ENCODE results near the gene ELK1.

- TF ChIP-seq CTCF (conservative IDR thresholded peaks at IDR 0.05; ENCODE audit: low read depth, low read length), result no peak
- no peak for TF ChIP-seq POLR2A (IDR thresholded peaks at IDR 0.05; ENCODE audit: low read depth, low read length)
- no peak for TF ChIP-seq RFX5 (IDR thresholded peaks at IDR 0.05; ENCODE audit: low read depth, low read length)
- TF ChIP-seq FOS (IDR thresholded peaks at IDR 0.05; ENCODE audit: low read depth, low read length), result no peak
- no peak for TF ChIP-seq CHD1 (IDR thresholded peaks at IDR 0.05; ENCODE audit: low read depth, low read length)
- TF ChIP-seq BHLHE40 (IDR thresholded peaks at IDR 0.05; ENCODE audit: low read depth, low read length), result no peak
These were observed 54.1 kb downstream of the ELK1 start for GRCh38 chrX:47596256-47596655.

Data from IMR-90 (cell line).